HG03139 (cell line): ENCODE results near the gene HECA.
"Not testable (repeated sequence)": the region's sequence is repeated elsewhere in the genome, so short reads cannot be mapped to it uniquely, and the experiment has no call there.

Experiments
- ATAC-seq: cut with Tn5 transposase; IDR thresholded peaks from one replicate; pipeline ENCODE4 v1.9.1; 2021; ENCODE audit not compliant: unreplicated experiment

The HECA gene

GRCh38 chr6:139201378-139201777 lies 66.5 kb downstream of the HECA start:
- ATAC-seq = no peak

- no peak for ATAC-seq
These were observed 70.1 kb downstream of the HECA start for GRCh38 chr6:139204978-139205377.

- no peak for ATAC-seq
These were observed 71.0 kb downstream of the HECA start for GRCh38 chr6:139205843-139206242.

GRCh38 chr6:139210766-139211165 lies 75.9 kb downstream of the HECA start:
- not testable (repeated sequence) for ATAC-seq

GRCh38 chr6:139212460-139212859 lies 77.6 kb downstream of the HECA start:
- not testable (repeated sequence) for ATAC-seq

- ATAC-seq = peak; percentile 100
These were observed 84.4 kb downstream of the HECA start for GRCh38 chr6:139219271-139219729.

- no peak for ATAC-seq
These were observed 84.9 kb downstream of the HECA start for GRCh38 chr6:139219746-139220145.

- ATAC-seq = not testable (repeated sequence)
These were observed 93.5 kb downstream of the HECA start for GRCh38 chr6:139228387-139228786.
